LoVo (cell line): Measurements from ENCODE around the gene PYDC1.
A peak's percentile ranks its signal among the peaks of the same experiment; 100 is the strongest.
"Not testable (repeated sequence)": the region's sequence is repeated elsewhere in the genome, so short reads cannot be mapped to it uniquely, and the experiment has no call there.

Experiments used
- DNase-seq: peaks from one replicate; pipeline ENCODE4 v3.0.0-alpha.2; 2016; ENCODE audit warnings: low spot score

The PYDC1 gene

GRCh38 chr16:31179219-31179746, 37.7 kb downstream of the PYDC1 start:
- DNase-seq: no peak

- DNase-seq: peak; percentile 36
Observed at GRCh38 chr16:31177136-31177535, 39.8 kb downstream of the PYDC1 start.

DNA sequence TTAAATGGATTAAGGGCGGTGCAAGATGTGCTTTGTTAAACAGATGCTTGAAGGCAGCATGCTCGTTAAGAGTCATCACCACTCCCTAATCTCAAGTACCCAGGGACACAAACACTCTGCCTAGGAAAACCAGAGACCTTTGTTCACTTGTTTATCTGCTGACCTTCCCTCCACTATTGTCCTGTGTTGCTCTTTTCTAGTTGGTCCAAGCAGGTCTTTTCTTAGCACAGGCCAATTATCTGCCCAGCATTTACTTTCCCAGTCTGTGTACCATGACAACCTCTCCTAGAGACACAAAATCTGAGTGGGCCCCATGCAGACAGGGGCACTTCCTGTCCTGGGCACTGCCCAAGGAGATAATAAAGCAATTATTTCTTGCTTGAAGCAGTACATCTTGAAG, 46.9 kb downstream of the PYDC1 start:
- not testable (repeated sequence) for DNase-seq

GRCh38 chr16:31168848-31169247, 48.1 kb downstream of the PYDC1 start:
- no peak for DNase-seq

- no peak for DNase-seq
Observed at GRCh38 chr16:31167315-31167714, 49.6 kb downstream of the PYDC1 start.
